ENCODE measurements around the gene MUC21.

The MUC21 gene

GRCh38 chr6:30974490-30975252, 8.8 kb upstream of the MUC21 start:
- DNase-seq, result no peak
- Histone ChIP-seq H3K79me2 (ENCODE audit: control insufficient read depth, insufficient read depth, low read length, poor library complexity) (no peaks in the 10 kb centered on the region), H2AK5ac (ENCODE audit: low read length) (no peak overlapping the region), H2BK12ac (ENCODE audit: low read length) (no peak overlapping the region), H3K4ac (ENCODE audit: low read depth, low read length) (no peak overlapping the region), H3K18ac (ENCODE audit: low read length) (no peak overlapping the region), H3K4me2 (ENCODE audit: low read length) (no peak overlapping the region), H3K9ac (ENCODE audit: low read length) (no peak overlapping the region), H3K79me1 (ENCODE audit: low read length) (no peaks in the 10 kb centered on the region), H4K8ac (ENCODE audit: low read depth, low read length) (no peak overlapping the region), H3K4me3 (ENCODE audit: low read depth, low read length) (no peak overlapping the region), H3K27ac (ENCODE audit: low read depth, low read length) (no peak overlapping the region), H2AFZ (ENCODE audit: insufficient read depth, low read length, poor library complexity) (no peak overlapping the region), H3K14ac (ENCODE audit: low read length) (no peak overlapping the region), H2BK120ac (ENCODE audit: insufficient read depth, low read length, poor library complexity) (no peak overlapping the region), H3K4me1 (ENCODE audit: control insufficient read depth in 1 of 2, insufficient read depth in 2 of 2, low read length in 2 of 2) (no peaks in the 10 kb centered on the region), H2BK5ac (ENCODE audit: low read depth, low read length, poor library complexity) (no peak overlapping the region), H4K91ac (ENCODE audit: low read depth, low read length) (no peak overlapping the region), H4K12ac (ENCODE audit: low read depth, low read length) (no peak overlapping the region), H3K27me3 (ENCODE audit: insufficient read depth, low read length) (no peaks in the 10 kb centered on the region), H3K9me3 (ENCODE audit: insufficient read depth, low read depth, low read length) (peaks cover 2% of the 10 kb centered on the region), H3K36me3 (ENCODE audit: control insufficient read depth in 1 of 2, insufficient read depth in 2 of 2, low read length in 2 of 2) (no peaks in the 10 kb centered on the region), H3K23ac (ENCODE audit: low read length) (no peak overlapping the region)
- no CpG with 5 or more reads among the region's 4 CpGs for WGBS (ENCODE audit: extremely low coverage, insufficient coverage, insufficient read length)

- Histone ChIP-seq H2BK12ac (ENCODE audit: low read length) (no peak overlapping the region), H3K27me3 (ENCODE audit: insufficient read depth, low read length) (no peaks in the 10 kb centered on the region), H3K4me1 (ENCODE audit: control insufficient read depth in 1 of 2, insufficient read depth in 2 of 2, low read length in 2 of 2) (peaks cover 2 to 5% of the 10 kb centered on the region in 2 experiments), H3K9me3 (ENCODE audit: insufficient read depth, low read depth, low read length) (no peaks in the 10 kb centered on the region), H2BK5ac (ENCODE audit: low read depth, low read length, poor library complexity) (no peak overlapping the region), H2AFZ (ENCODE audit: insufficient read depth, low read length, poor library complexity) (no peak overlapping the region), H3K79me2 (ENCODE audit: control insufficient read depth, insufficient read depth, low read length, poor library complexity) (no peaks in the 10 kb centered on the region), H3K18ac (ENCODE audit: low read length) (no peak overlapping the region), H2AK5ac (ENCODE audit: low read length) (no peak overlapping the region), H3K9ac (ENCODE audit: low read length) (no peak overlapping the region), H3K23ac (ENCODE audit: low read length) (no peak overlapping the region), H3K4ac (ENCODE audit: low read depth, low read length) (no peak overlapping the region), H3K14ac (ENCODE audit: low read length) (no peak overlapping the region), H4K91ac (ENCODE audit: low read depth, low read length) (no peak overlapping the region), H2BK120ac (ENCODE audit: insufficient read depth, low read length, poor library complexity) (no peak overlapping the region), H3K79me1 (ENCODE audit: low read length) (no peaks in the 10 kb centered on the region), H3K4me3 (ENCODE audit: low read depth, low read length) (no peak overlapping the region), H4K8ac (ENCODE audit: low read depth, low read length) (no peak overlapping the region), H3K4me2 (ENCODE audit: low read length) (no peak overlapping the region), H3K27ac (ENCODE audit: low read depth, low read length) (no peak overlapping the region), H4K12ac (ENCODE audit: low read depth, low read length) (no peak overlapping the region), H3K36me3 (ENCODE audit: control insufficient read depth in 1 of 2, insufficient read depth in 2 of 2, low read length in 2 of 2) (no peaks in the 10 kb centered on the region)
- WGBS (ENCODE audit: extremely low coverage, insufficient coverage, insufficient read length), result no CpG with 5 or more reads among the region's 1 CpG
- no peak for DNase-seq
These were observed 4.4 kb upstream of the MUC21 start for GRCh38 chr6:30979141-30979540.

GRCh38 chr6:30979690-30980089, 3.8 kb upstream of the MUC21 start:
- H3K27ac ChIP-seq (ENCODE audit: low read depth, low read length), result no peak overlapping the region
- H3K79me2 ChIP-seq (ENCODE audit: control insufficient read depth, insufficient read depth, low read length, poor library complexity), result no peaks in the 10 kb centered on the region
- H3K4me3 ChIP-seq (ENCODE audit: low read depth, low read length), result no peak overlapping the region
- no peak overlapping the region for H2AK5ac ChIP-seq (ENCODE audit: low read length)
- no CpG with 5 or more reads among the region's 4 CpGs for WGBS (ENCODE audit: extremely low coverage, insufficient coverage, insufficient read length)
- H4K8ac ChIP-seq (ENCODE audit: low read depth, low read length), result no peak overlapping the region
- H3K18ac ChIP-seq (ENCODE audit: low read length), result no peak overlapping the region
- H3K23ac ChIP-seq (ENCODE audit: low read length), result no peak overlapping the region
- no peaks in the 10 kb centered on the region for H3K79me1 ChIP-seq (ENCODE audit: low read length)
- no peak overlapping the region for H2AFZ ChIP-seq (ENCODE audit: insufficient read depth, low read length, poor library complexity)
- no peaks in the 10 kb centered on the region for H3K36me3 ChIP-seq (ENCODE audit: control insufficient read depth in 1 of 2, insufficient read depth in 2 of 2, low read length in 2 of 2)
- no peak overlapping the region for H4K91ac ChIP-seq (ENCODE audit: low read depth, low read length)
- no peak overlapping the region for H2BK12ac ChIP-seq (ENCODE audit: low read length)
- no peak overlapping the region for H3K4me2 ChIP-seq (ENCODE audit: low read length)
- H2BK120ac ChIP-seq (ENCODE audit: insufficient read depth, low read length, poor library complexity), result no peak overlapping the region
- H3K9me3 ChIP-seq (ENCODE audit: insufficient read depth, low read depth, low read length), result no peaks in the 10 kb centered on the region
- no peak overlapping the region for H2BK5ac ChIP-seq (ENCODE audit: low read depth, low read length, poor library complexity)
- no peak overlapping the region for H3K9ac ChIP-seq (ENCODE audit: low read length)
- H4K12ac ChIP-seq (ENCODE audit: low read depth, low read length), result no peak overlapping the region
- no peak overlapping the region for H3K4ac ChIP-seq (ENCODE audit: low read depth, low read length)
- no peak for DNase-seq
- H3K4me1 ChIP-seq (ENCODE audit: control insufficient read depth in 1 of 2, insufficient read depth in 2 of 2, low read length in 2 of 2), result peaks cover 2 to 5% of the 10 kb centered on the region in 2 experiments
- no peaks in the 10 kb centered on the region for H3K27me3 ChIP-seq (ENCODE audit: insufficient read depth, low read length)
- no peak overlapping the region for H3K14ac ChIP-seq (ENCODE audit: low read length)

- no peak overlapping the region for H2BK120ac ChIP-seq (ENCODE audit: insufficient read depth, low read length, poor library complexity)
- no peak overlapping the region for H3K23ac ChIP-seq (ENCODE audit: low read length)
- no peaks in the 10 kb centered on the region for H3K79me2 ChIP-seq (ENCODE audit: control insufficient read depth, insufficient read depth, low read length, poor library complexity)
- H3K79me1 ChIP-seq (ENCODE audit: low read length), result no peaks in the 10 kb centered on the region
- H3K4ac ChIP-seq (ENCODE audit: low read depth, low read length), result no peak overlapping the region
- no peaks in the 10 kb centered on the region for H3K27me3 ChIP-seq (ENCODE audit: insufficient read depth, low read length)
- H2AFZ ChIP-seq (ENCODE audit: insufficient read depth, low read length, poor library complexity), result no peak overlapping the region
- no peak overlapping the region for H3K4me3 ChIP-seq (ENCODE audit: low read depth, low read length)
- WGBS (ENCODE audit: extremely low coverage, insufficient coverage, insufficient read length), result no CpG with 5 or more reads among the region's 13 CpGs
- H3K14ac ChIP-seq (ENCODE audit: low read length), result no peak overlapping the region
- DNase-seq, result peak in 1 of 2 donors; percentile 50
- H3K4me2 ChIP-seq (ENCODE audit: low read length), result no peak overlapping the region
- H2BK12ac ChIP-seq (ENCODE audit: low read length), result no peak overlapping the region
- H3K9me3 ChIP-seq (ENCODE audit: insufficient read depth, low read depth, low read length), result no peaks in the 10 kb centered on the region
- no peak overlapping the region for H2AK5ac ChIP-seq (ENCODE audit: low read length)
- peaks cover 2 to 5% of the 10 kb centered on the region in 2 experiments for H3K4me1 ChIP-seq (ENCODE audit: control insufficient read depth in 1 of 2, insufficient read depth in 2 of 2, low read length in 2 of 2)
- no peak overlapping the region for H3K9ac ChIP-seq (ENCODE audit: low read length)
- no peak overlapping the region for H3K18ac ChIP-seq (ENCODE audit: low read length)
- H4K12ac ChIP-seq (ENCODE audit: low read depth, low read length), result no peak overlapping the region
- H4K91ac ChIP-seq (ENCODE audit: low read depth, low read length), result no peak overlapping the region
- no peak overlapping the region for H3K27ac ChIP-seq (ENCODE audit: low read depth, low read length)
- no peak overlapping the region for H4K8ac ChIP-seq (ENCODE audit: low read depth, low read length)
- H2BK5ac ChIP-seq (ENCODE audit: low read depth, low read length, poor library complexity), result no peak overlapping the region
- H3K36me3 ChIP-seq (ENCODE audit: control insufficient read depth in 1 of 2, insufficient read depth in 2 of 2, low read length in 2 of 2), result no peaks in the 10 kb centered on the region
These were observed 1.4 kb upstream of the MUC21 start for GRCh38 chr6:30981942-30982772.
